SK-N-SH (cell line): ENCODE results near the gene ANO10. TPM values are rescaled to one million over a fixed set of nuclear protein-coding genes. Genes with fewer than 3 reads are reported as not detected.
A peak's percentile ranks its signal among the peaks of the same experiment; 100 is the strongest.
"Not testable (repeated sequence)": the region's sequence is repeated elsewhere in the genome, so short reads cannot be mapped to it uniquely, and the experiment has no call there.

Source experiments
- CTCF ChIA-PET: fragments of 300-600, 350-600 bp; formaldehyde crosslinking; extraction: SDS; loops from one replicate; lab custom pipeline; 2021; lab: Yijun Ruan, JAX
- POLR2A ChIA-PET: fragments of 350-600 bp; sonication (Branson Sonifier 250); formaldehyde crosslinking; extraction: SDS; loops from one replicate; lab custom pipeline; 2020; ENCODE audit warnings: antibody characterized with exemption, inconsistent platforms; lab: Yijun Ruan, JAX
- DNase-seq: peaks from one replicate; pipeline ENCODE4 v3.0.0; 2012
- H2AFZ ChIP-seq: fragments of 200-600 bp; sonication (generic); 2 replicates; pipeline ENCODE4 v1.8.1; 2016; ENCODE audit warnings: antibody characterized with exemption, mild to moderate bottlenecking, low read depth
- H3F3A ChIP-seq: fragments of 200-600 bp; sonication (generic); replicated peaks from 2 replicates; pipeline ENCODE3; 2016; ENCODE audit warnings: antibody characterized with exemption, mild to moderate bottlenecking; ENCODE audit not compliant: insufficient read depth
- H3K27ac ChIP-seq, 2 experiments: fragments of 200-500 bp in 1 of 2; fragments of 200-600 bp in 1 of 2; sonication (Bioruptor generic) in 1 of 2; sonication (generic), shearing (Covaris generic) in 1 of 2; 2 replicates each; pipeline versions ENCODE4 v1.5.1 to v1.6.1; 2014 to 2016; ENCODE audit warnings: low read depth in 2 of 2, inconsistent platforms in 1 of 2, low read length in 1 of 2, mild to moderate bottlenecking in 1 of 2, mixed read lengths in 1 of 2
- H3K27me3 ChIP-seq: fragments of 200-600 bp; sonication (generic), shearing (Covaris generic); 2 replicates; pipeline ENCODE4 v1.6.1; 2016; ENCODE audit warnings: mixed run types; ENCODE audit not compliant: insufficient read depth
- H3K36me3 ChIP-seq, 2 experiments: fragments of 200-500 bp in 1 of 2; fragments of 200-600 bp in 1 of 2; sonication (Bioruptor generic) in 1 of 2; sonication (generic) in 1 of 2; replicated peaks in 1 of 2; 2 replicates each; pipeline versions ENCODE3 to v1.5.1; 2014 to 2016; ENCODE audit warnings: low read length in 1 of 2, mild to moderate bottlenecking in 1 of 2; ENCODE audit not compliant: insufficient read depth in 2 of 2, control insufficient read depth in 1 of 2
- H3K4me1 ChIP-seq, 2 experiments: fragments of 200-500 bp in 1 of 2; fragments of 200-600 bp in 1 of 2; sonication (Bioruptor generic) in 1 of 2; sonication (generic), shearing (Covaris generic) in 1 of 2; 2 replicates each; pipeline versions ENCODE4 v1.5.1 to v1.6.1; 2014 to 2016; ENCODE audit warnings: low read depth in 1 of 2, low read length in 1 of 2, mixed run types in 1 of 2; ENCODE audit not compliant: insufficient read depth in 2 of 2, control insufficient read depth in 1 of 2
- H3K4me2 ChIP-seq: fragments of 200-600 bp; sonication (generic), shearing (Covaris generic); 2 replicates; pipeline ENCODE4 v1.6.1; 2017; ENCODE audit warnings: mixed run types
- H3K4me3 ChIP-seq, 2 experiments: fragments of 200-500 bp in 1 of 2; fragments of 200-600 bp in 1 of 2; sonication (Bioruptor generic) in 1 of 2; sonication (generic), shearing (Covaris generic) in 1 of 2; 2 replicates each; pipeline versions ENCODE4 v1.5.1 to v1.8.1; 2014 to 2016; ENCODE audit warnings: low read depth in 2 of 2, inconsistent platforms in 1 of 2, low read length in 1 of 2, mild to moderate bottlenecking in 1 of 2, mixed read lengths in 1 of 2, moderate library complexity in 1 of 2
- H3K79me2 ChIP-seq: fragments of 200-600 bp; sonication (generic); 2 replicates; pipeline ENCODE4 v1.8.1; 2017; ENCODE audit warnings: mild to moderate bottlenecking; ENCODE audit not compliant: insufficient read depth
- H3K9ac ChIP-seq: fragments of 200-600 bp; sonication (generic); 2 replicates; pipeline ENCODE4 v1.6.1; 2017; ENCODE audit warnings: mixed run types
- H3K9me2 ChIP-seq: fragments of 200-600 bp; sonication (generic); 2 replicates; pipeline ENCODE4 v1.6.1; 2017; ENCODE audit warnings: mixed run types
- H3K9me3 ChIP-seq: fragments of 200-600 bp; sonication (generic); 2 replicates; pipeline ENCODE4 v1.6.1; 2017; ENCODE audit warnings: mixed run types, mild to moderate bottlenecking, moderate library complexity
- H4K20me1 ChIP-seq: fragments of 200-600 bp; sonication (generic); 2 replicates; pipeline ENCODE4 v1.6.1; 2017; ENCODE audit warnings: mild to moderate bottlenecking, mixed run types; ENCODE audit not compliant: insufficient read depth
- CHD2 ChIP-seq: fragments of 150-350 bp; IDR thresholded peaks from 2 replicates; pipeline ENCODE4 v1.6.1; 2018; ENCODE audit warnings: low read length; ENCODE audit not compliant: partially characterized antibody
- FOSL2 ChIP-seq: IDR thresholded peaks from 2 replicates; pipeline ENCODE4 v1.4.0; 2012; ENCODE audit warnings: low read depth, mild to moderate bottlenecking, moderate library complexity, borderline replicate concordance
- FOXM1 ChIP-seq: IDR thresholded peaks from 2 replicates; pipeline ENCODE4 v1.4.0; 2012; ENCODE audit warnings: low read depth, mild to moderate bottlenecking
- JUND ChIP-seq: IDR thresholded peaks from 2 replicates; pipeline ENCODE4 v1.4.0; 2012
- MXI1 ChIP-seq: IDR thresholded peaks from 2 replicates; pipeline ENCODE4 v1.6.1; 2012; ENCODE audit warnings: mild to moderate bottlenecking, low read depth, low read length, improper control_type of control experiment
- NRF1 ChIP-seq: IDR thresholded peaks from 2 replicates; pipeline ENCODE4 v1.6.1; 2012; ENCODE audit warnings: low read depth, mild to moderate bottlenecking, low read length
- RAD21 ChIP-seq: IDR thresholded peaks from 2 replicates; pipeline ENCODE4 v1.6.1; 2012; ENCODE audit warnings: mild to moderate bottlenecking, low read length
- RFX5 ChIP-seq: IDR thresholded peaks from 2 replicates; pipeline ENCODE4 v1.6.1; 2012; ENCODE audit warnings: mild to moderate bottlenecking, improper control_type of control experiment, low read length
- RXRA ChIP-seq: IDR thresholded peaks from 2 replicates; pipeline ENCODE4 v1.4.0; 2012; ENCODE audit warnings: low read depth, mild to moderate bottlenecking, borderline replicate concordance
- SMC3 ChIP-seq: IDR thresholded peaks from 2 replicates; pipeline ENCODE4 v1.6.1; 2012; ENCODE audit warnings: low read depth, low read length, improper control_type of control experiment
- TAF1 ChIP-seq: IDR thresholded peaks from 2 replicates; pipeline ENCODE4 v1.6.1; 2012; ENCODE audit warnings: low read depth, mild to moderate bottlenecking, low read length, moderate library complexity, borderline replicate concordance
- TEAD4 ChIP-seq: IDR thresholded peaks from 2 replicates; pipeline ENCODE4 v1.4.0; 2012; ENCODE audit warnings: mild to moderate bottlenecking, borderline replicate concordance; ENCODE audit not compliant: insufficient read depth
- YY1 ChIP-seq: IDR thresholded peaks from 2 replicates; pipeline ENCODE4 v1.4.0; 2012; ENCODE audit warnings: low read depth, mild to moderate bottlenecking
- WGBS: methylation state at CpG from one replicate; pipeline ENCODE4 v1.1.6; 2017; ENCODE audit warnings: low lambda C conversion rate; 5-methylcytosine and 5-hydroxymethylcytosine counted together
- polyA plus RNA-seq, 3 experiments: library from polyadenylated mRNA; depleted of rRNA; stranded (reverse); fragments of >200 nt; gene quantifications; 2 replicates each; pipeline ENCODE4 v1.2.3, GENCODE V29; 2012
- TF ChIP-seq, protein P1 (sequence below): fragments of 200-600 bp; sonication (generic); IDR thresholded peaks from 2 replicates; pipeline ENCODE4 v1.6.1; 2017; ENCODE audit warnings: antibody characterized with exemption, mild to moderate bottlenecking, moderate library complexity
- TF ChIP-seq, protein P2 (sequence below): fragments of 150-350 bp; IDR thresholded peaks from 2 replicates; pipeline ENCODE4 v1.6.1; 2017; ENCODE audit warnings: antibody characterized with exemption, low read length, low read depth, borderline replicate concordance

The ANO10 gene
- polyA plus RNA-seq, 1 of the 3 experiments (the other 2 are of a cell fraction), result 16.8 TPM

DNA sequence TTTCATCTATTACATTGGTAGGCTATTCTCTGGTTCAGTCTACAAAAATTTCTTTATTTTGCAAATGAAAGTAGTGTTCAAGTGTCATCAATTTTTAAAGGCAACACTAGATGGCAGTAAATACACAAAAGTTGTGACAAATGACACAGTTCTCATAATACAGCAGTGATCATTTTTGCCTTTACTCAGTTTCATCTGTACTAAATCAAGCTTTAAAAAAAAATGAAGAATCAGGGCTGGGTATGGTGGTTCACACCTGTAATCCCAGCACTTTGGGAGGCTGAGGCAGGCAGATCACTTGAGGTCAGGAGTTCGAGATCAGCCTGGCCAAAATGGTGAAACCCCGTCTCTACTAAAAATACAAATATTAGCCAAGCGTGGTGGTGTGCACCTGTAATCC is 77.5 kb downstream of the ANO10 start:
- H2AFZ ChIP-seq, H4K20me1 ChIP-seq, H3K4me3 ChIP-seq, H3K9me3 ChIP-seq, H3K4me1 ChIP-seq, H3K4me2 ChIP-seq, H3K9me2 ChIP-seq, H3F3A ChIP-seq, H3K9ac ChIP-seq, H3K27ac ChIP-seq, H3K79me2 ChIP-seq, POLR2A ChIA-PET, H3K27me3 ChIP-seq: not testable (repeated sequence)
- CTCF ChIA-PET, result interaction anchor here (0.6 to 4.2 kb wide), 38 partner anchors 9 to 947 kb away, joined by 3 to 41 read pairs (median 4); no protein-coding TSS in a partner anchor
- TF ChIP-seq SMC3 (peak; percentile 47), RAD21 (peak; percentile 84)
- TF ChIP-seq, protein P1, sequence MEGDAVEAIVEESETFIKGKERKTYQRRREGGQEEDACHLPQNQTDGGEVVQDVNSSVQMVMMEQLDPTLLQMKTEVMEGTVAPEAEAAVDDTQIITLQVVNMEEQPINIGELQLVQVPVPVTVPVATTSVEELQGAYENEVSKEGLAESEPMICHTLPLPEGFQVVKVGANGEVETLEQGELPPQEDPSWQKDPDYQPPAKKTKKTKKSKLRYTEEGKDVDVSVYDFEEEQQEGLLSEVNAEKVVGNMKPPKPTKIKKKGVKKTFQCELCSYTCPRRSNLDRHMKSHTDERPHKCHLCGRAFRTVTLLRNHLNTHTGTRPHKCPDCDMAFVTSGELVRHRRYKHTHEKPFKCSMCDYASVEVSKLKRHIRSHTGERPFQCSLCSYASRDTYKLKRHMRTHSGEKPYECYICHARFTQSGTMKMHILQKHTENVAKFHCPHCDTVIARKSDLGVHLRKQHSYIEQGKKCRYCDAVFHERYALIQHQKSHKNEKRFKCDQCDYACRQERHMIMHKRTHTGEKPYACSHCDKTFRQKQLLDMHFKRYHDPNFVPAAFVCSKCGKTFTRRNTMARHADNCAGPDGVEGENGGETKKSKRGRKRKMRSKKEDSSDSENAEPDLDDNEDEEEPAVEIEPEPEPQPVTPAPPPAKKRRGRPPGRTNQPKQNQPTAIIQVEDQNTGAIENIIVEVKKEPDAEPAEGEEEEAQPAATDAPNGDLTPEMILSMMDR, result peak; percentile 74
- WGBS, result 100% methylated on average over 3 of the region's 3 CpGs
- DNase-seq, result peak; percentile 36
- H3K36me3 ChIP-seq, result peaks cover 3 to 19% of the 10 kb centered on the region in 2 experiments

DNA sequence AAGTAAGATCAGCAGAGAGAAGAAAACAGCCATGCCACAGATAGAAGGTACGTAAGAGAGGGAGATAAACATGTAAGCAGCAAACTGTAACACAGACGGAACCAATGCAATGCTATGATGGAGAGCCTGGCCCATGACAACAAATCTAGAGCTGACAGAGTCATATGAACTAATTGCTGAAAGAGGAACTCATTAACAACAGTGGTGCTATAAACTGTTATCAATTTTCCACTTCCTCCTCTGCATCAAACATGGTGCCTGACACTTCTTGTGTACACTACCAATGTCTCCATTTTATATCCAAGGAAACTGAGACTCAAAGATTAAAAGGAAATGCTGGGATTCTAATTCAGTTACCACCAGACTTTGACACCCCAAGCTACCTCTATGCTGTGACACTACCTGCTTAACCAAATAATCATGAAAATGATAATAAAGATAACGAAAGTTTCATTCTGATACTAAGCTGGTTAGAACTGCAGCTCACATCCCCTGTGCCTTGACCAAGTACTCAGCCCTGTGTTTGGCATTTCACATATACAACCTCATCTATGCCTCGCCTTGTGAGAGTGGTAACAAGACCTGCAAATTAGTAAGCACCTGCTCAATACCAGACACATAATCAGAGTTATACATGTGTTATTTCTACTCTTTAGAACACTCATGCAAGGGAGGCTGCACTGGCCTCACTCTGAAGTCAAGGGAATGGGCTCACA is 79.3 kb downstream of the ANO10 start:
- Histone ChIP-seq H3K4me2 (no peak overlapping the region), H3K4me3 (no peak overlapping the region), H2AFZ (no peak overlapping the region), H3F3A (no peaks in the 10 kb centered on the region), H4K20me1 (no peaks in the 10 kb centered on the region), H3K9me2 (no peaks in the 10 kb centered on the region), H3K27me3 (no peaks in the 10 kb centered on the region), H3K27ac (no peak overlapping the region), H3K4me1 (peaks cover 0 to 2% of the 10 kb centered on the region in 2 experiments; a peak in 1 of 4 replicates), H3K36me3 (peaks cover 3 to 15% of the 10 kb centered on the region in 2 experiments), H3K9me3 (no peaks in the 10 kb centered on the region), H3K9ac (no peak overlapping the region), H3K79me2 (no peaks in the 10 kb centered on the region)
- no peak for DNase-seq
- TF ChIP-seq MXI1 (no peak), CHD2 (no peak), TAF1 (no peak), RAD21 (no peak), FOXM1 (no peak), SMC3 (no peak), TEAD4 (no peak), RXRA (no peak), RFX5 (no peak), JUND (no peak), NRF1 (no peak), YY1 (no peak), FOSL2 (no peak)
- TF ChIP-seq, protein P2, sequence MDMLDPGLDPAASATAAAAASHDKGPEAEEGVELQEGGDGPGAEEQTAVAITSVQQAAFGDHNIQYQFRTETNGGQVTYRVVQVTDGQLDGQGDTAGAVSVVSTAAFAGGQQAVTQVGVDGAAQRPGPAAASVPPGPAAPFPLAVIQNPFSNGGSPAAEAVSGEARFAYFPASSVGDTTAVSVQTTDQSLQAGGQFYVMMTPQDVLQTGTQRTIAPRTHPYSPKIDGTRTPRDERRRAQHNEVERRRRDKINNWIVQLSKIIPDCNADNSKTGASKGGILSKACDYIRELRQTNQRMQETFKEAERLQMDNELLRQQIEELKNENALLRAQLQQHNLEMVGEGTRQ, result no peak
- WGBS, result 76% methylated on average over 4 of the region's 4 CpGs
- ChIA-PET POLR2A (no interaction called here), CTCF (interaction anchor here (0.9 to 4.2 kb wide), 4 partner anchors 7 to 693 kb away, joined by 3 to 41 read pairs (median 10); no protein-coding TSS in a partner anchor)
